ENCODE measurements around the gene FBRSL1.
"Not testable (repeated sequence)": the region's sequence is repeated elsewhere in the genome, so short reads cannot be mapped to it uniquely, and the experiment has no call there.

The FBRSL1 gene

GRCh38 chr12:132525833-132526455 is 36.0 kb downstream of the FBRSL1 start:
- DNase-seq (ENCODE audit: low read depth), result no peak

GRCh38 chr12:132527186-132527882 is 37.4 kb downstream of the FBRSL1 start:
- DNase-seq (ENCODE audit: low read depth), result no peak

GRCh38 chr12:132527883-132528264 is 37.9 kb downstream of the FBRSL1 start:
- DNase-seq (ENCODE audit: low read depth), result no peak

GRCh38 chr12:132528564-132529106 is 38.7 kb downstream of the FBRSL1 start:
- DNase-seq (ENCODE audit: low read depth), result no peak

DNA sequence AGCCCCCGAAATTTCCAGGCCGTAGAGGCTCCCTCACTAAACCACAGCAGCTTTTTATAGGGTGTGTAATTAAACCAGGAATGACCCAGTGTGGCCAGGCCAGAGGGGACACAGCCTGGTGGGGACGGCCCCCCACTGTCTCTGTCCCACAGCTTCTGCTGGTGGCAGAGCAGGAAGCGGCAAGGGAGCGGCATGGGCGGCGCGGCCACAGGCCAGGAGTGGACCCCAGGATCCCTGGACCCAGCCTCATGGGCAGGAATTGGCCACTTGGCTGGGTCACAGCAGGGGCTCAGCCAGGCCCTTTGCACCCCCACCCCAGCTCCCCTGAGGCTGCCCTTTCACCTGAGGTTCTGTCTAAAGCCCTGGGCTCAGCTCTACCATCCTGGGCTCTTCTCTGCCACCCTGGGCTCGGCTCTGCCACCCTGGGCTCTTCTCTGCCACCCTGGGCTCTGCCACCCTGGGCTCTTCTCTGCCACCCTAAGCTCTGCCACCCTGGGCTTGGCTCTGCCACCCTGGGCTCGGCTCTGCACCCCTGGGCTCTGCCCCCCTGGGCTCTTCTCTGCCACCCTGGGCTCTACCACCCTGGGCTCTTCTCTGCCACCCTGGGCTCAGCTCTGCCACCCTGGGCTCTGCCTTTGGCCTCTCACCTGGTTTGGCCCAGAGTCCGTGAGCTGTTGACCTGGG is 39.3 kb downstream of the FBRSL1 start:
- no peak for DNase-seq (ENCODE audit: low read depth)

DNA sequence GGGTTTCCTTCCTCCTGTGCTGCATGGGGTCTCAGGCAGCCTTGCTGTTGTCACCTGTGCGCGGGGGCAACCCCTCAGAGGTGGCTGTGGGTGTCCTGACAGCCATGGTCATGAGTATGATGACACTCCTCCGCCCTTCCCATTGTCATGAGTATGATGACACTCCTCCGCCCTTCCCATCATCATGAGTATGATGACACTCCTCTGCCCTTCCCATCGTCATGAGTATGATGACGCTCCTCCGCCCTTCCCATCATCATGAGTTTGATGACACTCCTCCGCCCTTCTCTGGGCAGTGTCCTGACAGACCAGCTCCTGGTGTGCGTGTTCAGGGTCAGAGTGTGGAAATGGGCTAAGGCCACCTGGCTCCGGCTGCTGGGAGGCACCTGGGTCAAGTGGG is 40.0 kb downstream of the FBRSL1 start:
- DNase-seq (ENCODE audit: low read depth), result no peak

DNA sequence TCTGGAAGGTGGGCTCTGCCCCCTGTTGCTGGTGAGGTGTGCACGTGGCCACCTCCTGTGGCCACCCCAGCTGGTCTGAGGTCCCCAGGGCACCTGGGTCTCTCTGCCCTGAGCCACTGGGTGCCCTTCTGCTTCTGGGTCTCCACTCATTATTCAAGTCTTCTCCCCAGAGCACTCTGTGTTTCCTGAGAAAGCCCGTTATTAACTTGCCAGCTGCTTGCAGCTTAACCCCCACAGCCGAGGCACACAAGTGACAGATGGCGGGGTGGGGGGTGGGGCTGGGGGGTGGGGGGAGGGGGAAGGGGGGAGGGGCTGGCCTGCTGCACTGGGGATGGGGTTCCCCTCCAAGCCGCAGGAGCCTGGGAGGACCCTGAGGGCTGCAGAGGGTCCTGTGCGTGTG is 40.5 kb downstream of the FBRSL1 start:
- DNase-seq (ENCODE audit: low read depth), result no peak

GRCh38 chr12:132530851-132531250 is 40.9 kb downstream of the FBRSL1 start:
- no peak for DNase-seq (ENCODE audit: low read depth)

GRCh38 chr12:132532711-132533583 is 43.0 kb downstream of the FBRSL1 start:
- not testable (repeated sequence) for DNase-seq (ENCODE audit: low read depth)

DNA sequence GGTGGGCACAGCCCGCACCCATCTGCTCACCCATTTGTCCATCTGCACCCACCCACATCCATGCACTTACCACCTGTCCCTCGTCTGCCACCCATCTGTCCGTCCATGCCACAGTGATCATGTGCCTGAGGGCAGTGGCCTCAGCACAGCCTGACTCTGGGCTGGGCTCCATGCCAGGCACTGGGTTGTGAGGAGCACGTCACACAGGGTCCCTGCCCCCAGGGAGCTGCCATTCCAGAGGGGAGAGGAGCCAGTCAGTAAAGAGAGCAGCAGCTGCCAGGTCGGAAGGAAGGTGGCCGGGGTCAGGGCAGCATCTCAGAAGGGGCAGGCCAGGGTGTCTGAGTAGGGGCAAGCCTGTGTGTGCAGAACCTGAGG is 43.6 kb downstream of the FBRSL1 start:
- no peak for DNase-seq (ENCODE audit: low read depth)

DNA sequence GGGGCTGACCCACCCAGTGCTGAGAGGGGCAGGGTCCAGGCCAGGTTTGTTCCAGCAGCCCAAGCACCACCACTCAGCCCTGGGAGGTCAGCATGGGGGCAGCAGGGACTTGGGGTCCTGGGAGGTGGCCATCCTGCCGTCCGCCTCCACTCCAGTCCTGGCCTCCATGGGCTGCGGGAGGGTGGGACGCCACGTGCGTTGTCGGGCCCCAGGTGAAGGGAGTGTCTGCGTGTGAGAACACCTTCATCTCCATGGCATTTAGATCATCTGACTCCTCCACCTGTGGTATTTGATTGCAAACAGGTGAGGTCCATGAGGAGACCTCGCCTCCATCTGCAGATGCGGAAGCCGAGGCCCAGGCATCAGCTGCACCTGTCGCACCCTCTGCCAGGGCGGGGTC is 44.1 kb downstream of the FBRSL1 start:
- DNase-seq (ENCODE audit: low read depth), result no peak

GRCh38 chr12:132535019-132535418 is 45.1 kb downstream of the FBRSL1 start:
- DNase-seq (ENCODE audit: low read depth), result no peak

DNA sequence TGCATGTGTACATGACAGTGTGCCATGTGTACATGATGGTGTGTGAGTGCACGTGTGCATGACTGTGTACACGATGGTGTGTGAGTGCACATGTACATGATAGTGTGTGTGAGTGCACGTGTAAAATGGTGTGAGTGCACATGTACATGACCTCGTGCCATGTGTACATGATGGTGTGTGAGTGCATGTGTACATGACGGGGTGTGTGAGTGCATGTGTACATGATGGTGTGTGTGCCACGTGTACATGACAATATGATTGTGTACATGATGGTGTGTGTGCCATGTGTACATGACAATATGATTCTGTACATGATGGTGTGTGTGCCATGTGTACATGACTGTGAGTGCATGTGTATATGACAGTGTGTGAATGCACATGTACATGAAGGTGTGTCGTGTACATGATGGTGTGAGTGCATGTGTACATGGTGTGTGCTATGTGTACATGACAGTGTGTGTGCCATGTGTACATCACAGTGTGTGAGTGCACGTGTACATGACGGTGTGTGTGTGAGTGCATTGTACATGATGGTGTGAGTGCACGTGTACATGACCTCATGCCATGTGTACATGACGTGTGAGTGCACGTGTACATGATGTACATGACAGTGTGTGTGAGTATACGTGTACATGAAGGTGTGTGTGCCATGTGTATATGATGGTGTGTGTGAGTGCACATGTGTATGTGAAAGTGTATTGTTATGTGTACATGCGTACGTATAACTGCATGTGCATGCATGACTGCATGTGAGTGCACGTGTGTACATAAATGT is 46.3 kb downstream of the FBRSL1 start:
- no peak for DNase-seq (ENCODE audit: low read depth)

DNA sequence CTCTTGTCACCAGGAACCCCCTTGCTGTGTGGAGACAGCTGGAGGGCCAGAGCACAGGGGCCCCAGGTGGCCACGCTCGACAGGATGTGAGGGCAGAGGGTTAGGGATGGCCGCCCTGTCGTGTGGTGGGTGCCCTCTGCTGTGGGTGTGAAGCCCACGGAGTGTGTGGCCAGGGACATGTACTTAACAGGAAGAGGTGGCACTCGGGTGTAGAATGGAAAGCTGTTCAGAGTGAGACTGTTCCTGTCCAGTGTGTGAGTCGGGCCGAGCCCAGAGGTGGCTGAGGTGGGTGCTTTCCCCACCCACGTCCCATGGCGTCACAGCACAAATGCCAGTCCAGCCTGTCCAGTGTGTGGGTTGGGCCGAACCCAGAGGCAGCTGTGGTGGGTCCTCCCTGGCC is 47.1 kb downstream of the FBRSL1 start:
- no peak for DNase-seq (ENCODE audit: low read depth)

GRCh38 chr12:132537836-132538662 is 48.1 kb downstream of the FBRSL1 start:
- no peak for DNase-seq (ENCODE audit: low read depth)

DNA sequence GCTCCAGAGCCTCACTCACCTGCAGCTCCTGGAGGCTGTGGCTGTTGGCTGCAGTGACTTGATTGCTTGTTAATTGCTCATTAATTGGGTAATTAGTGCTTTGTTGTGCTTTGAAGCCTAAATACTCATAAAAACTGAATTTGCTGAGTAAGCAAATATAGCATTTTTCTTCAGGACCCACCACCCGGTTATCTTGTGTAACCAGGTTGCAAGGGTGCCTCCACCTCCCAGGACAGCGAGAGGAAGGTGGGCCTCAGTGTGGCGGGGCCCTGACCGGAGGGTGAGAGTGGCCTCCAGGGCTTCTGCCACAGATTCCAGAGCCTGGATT is 48.7 kb downstream of the FBRSL1 start:
- DNase-seq (ENCODE audit: low read depth), result no peak

- no peak for DNase-seq (ENCODE audit: low read depth)
Observed at GRCh38 chr12:132539016-132539773, 49.2 kb downstream of the FBRSL1 start.

DNA sequence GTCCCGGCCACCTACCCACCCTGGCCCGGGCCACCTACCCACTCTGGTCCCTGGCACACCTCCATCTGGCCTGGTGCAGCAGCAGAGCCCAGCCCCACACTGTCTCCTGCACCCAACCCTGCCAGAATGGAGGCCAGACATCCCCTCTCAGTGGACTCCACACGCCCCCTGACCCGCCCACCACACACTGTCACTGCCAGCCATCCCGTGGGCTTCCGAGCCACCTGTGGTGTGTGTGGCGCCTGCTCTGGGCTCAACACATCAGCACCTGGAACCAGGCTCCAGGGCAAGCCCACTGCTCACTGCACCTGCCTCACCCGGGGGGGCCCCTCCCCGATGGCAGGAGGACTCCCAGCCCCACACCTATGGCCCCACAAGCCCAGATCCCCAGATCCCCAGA is 50.5 kb downstream of the FBRSL1 start:
- DNase-seq (ENCODE audit: low read depth), result no peak

DNA sequence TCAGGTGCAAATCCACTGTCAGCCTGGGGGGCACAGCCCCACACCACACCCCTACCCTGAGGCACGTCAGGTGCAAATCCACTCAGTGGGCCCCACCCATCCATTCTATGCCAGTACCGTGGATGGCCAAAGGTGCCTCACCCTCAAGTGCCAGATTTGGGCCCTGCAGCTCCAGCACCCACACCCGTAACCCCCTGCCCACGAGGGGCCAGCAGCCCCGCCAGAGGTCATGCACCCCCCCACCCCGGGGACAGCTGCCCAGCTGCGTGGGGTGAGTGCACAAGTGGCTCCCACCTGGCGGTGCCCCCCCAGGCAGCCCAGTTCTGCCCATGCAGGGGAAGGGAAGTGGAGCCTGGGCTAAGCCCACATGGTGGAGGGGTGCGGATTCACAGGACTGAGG is 51.2 kb downstream of the FBRSL1 start:
- DNase-seq (ENCODE audit: low read depth), result no peak

DNA sequence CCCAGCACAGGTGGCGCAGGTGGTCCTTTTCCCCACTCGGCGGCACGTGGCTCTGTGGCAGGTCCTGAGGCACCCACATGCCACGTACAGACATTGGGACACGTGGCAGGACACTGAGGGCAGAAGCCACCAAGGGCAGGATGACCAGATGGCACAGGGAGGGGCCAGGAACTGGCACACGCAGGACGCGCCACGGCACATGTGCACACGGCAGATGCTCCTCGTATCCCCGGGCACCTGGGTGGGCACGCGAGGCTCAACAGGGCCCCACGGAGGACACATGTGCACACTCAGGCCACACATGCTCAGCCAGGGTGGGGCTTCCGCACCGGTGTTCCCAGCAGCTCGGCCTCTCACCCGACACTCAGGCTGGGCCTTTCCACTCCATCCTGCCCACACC is 52.0 kb downstream of the FBRSL1 start:
- DNase-seq (ENCODE audit: low read depth), result no peak
